Central memory CD4-positive, alpha-beta T cell (primary cell): ENCODE results near the gene FSTL4.
"Not testable (repeated sequence)": the region's sequence is repeated elsewhere in the genome, so short reads cannot be mapped to it uniquely, and the experiment has no call there.

Experiments
- DNase-seq: peaks from one replicate; pipeline ENCODE4 v3.0.0; 2022

Gene FSTL4

GRCh38 chr5:133399247-133399891 lies 213.0 kb downstream of the FSTL4 start:
- no peak for DNase-seq

GRCh38 chr5:133398646-133399101 lies 213.7 kb downstream of the FSTL4 start:
- DNase-seq: no peak

- no peak for DNase-seq
These were observed 214.2 kb downstream of the FSTL4 start for GRCh38 chr5:133397990-133398645.

GRCh38 chr5:133397348-133397747 lies 215.0 kb downstream of the FSTL4 start:
- no peak for DNase-seq

- no peak for DNase-seq
These were observed 215.5 kb downstream of the FSTL4 start for GRCh38 chr5:133396814-133397213.

GRCh38 chr5:133396187-133396741 lies 216.1 kb downstream of the FSTL4 start:
- no peak for DNase-seq

- DNase-seq: not testable (repeated sequence)
These were observed 217.1 kb downstream of the FSTL4 start for GRCh38 chr5:133395207-133395606.

GRCh38 chr5:133394477-133394817 lies 217.9 kb downstream of the FSTL4 start:
- not testable (repeated sequence) for DNase-seq

- DNase-seq: no peak
These were observed 218.4 kb downstream of the FSTL4 start for GRCh38 chr5:133393776-133394476.

GRCh38 chr5:133392448-133392847 lies 219.9 kb downstream of the FSTL4 start:
- DNase-seq: no peak

- DNase-seq: no peak
These were observed 220.8 kb downstream of the FSTL4 start for GRCh38 chr5:133391354-133392136.

- no peak for DNase-seq
These were observed 221.7 kb downstream of the FSTL4 start for GRCh38 chr5:133390416-133391353.

- DNase-seq: no peak
These were observed 223.2 kb downstream of the FSTL4 start for GRCh38 chr5:133389066-133389590.

- DNase-seq: no peak
These were observed 224.7 kb downstream of the FSTL4 start for GRCh38 chr5:133387621-133388020.

GRCh38 chr5:133387091-133387490 lies 225.2 kb downstream of the FSTL4 start:
- DNase-seq: no peak

- DNase-seq: no peak
These were observed 225.7 kb downstream of the FSTL4 start for GRCh38 chr5:133386662-133387061.

GRCh38 chr5:133385346-133385745 lies 227.0 kb downstream of the FSTL4 start:
- no peak for DNase-seq

GRCh38 chr5:133384903-133385302 lies 227.4 kb downstream of the FSTL4 start:
- no peak for DNase-seq

- DNase-seq: no peak
These were observed 228.1 kb downstream of the FSTL4 start for GRCh38 chr5:133384120-133384855.

- DNase-seq: no peak
These were observed 228.8 kb downstream of the FSTL4 start for GRCh38 chr5:133383580-133383939.
